C4-2B (cell line): ENCODE results near the gene SPTLC2.

Source experiments
- CTCF ChIP-seq: fragments of 450-650 bp; conservative IDR thresholded peaks from 2 replicates; pipeline ENCODE4 v1.5.1; 2017; ENCODE audit warnings: mild to moderate bottlenecking
- ZFX ChIP-seq: fragments of 450-650 bp; IDR thresholded peaks from 2 replicates; pipeline ENCODE4 v1.6.1; 2017

GRCh38 chr14:77565289-77565993 lies 51.0 kb downstream of the SPTLC2 start:
- no peak for TF ChIP-seq CTCF
- no peak for TF ChIP-seq ZFX
